GM19468 (cell line): Measurements from ENCODE around the gene EVC2.
"Not testable (repeated sequence)": the region's sequence is repeated elsewhere in the genome, so short reads cannot be mapped to it uniquely, and the experiment has no call there.

Experiments used
- ATAC-seq: cut with Tn5 transposase; IDR thresholded peaks from one replicate; pipeline ENCODE4 v1.9.1; 2021; ENCODE audit warnings: mild to moderate bottlenecking, moderate library complexity, moderate number of reproducible peaks; ENCODE audit not compliant: unreplicated experiment; ENCODE audit errors: extremely low read depth

Gene EVC2

DNA sequence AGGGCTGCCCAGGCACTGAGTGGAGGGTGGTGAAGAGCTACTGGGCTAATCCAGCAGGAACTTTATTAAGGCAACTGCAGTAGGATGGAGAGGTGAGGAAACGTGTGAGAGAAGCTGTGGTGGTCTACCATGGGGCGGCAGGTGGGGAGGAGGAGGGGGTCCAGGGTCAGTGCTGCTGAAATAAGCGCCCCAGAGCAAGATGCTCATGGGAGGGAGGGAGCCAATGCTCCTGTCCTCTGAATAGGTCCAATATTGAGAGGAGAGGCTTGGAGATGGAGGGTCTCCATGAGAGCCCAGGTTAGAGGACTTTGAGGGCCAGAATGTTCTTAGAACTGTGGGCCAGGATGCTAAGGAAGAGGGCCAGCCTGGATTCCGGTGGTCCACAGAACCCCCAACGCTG, 37.9 kb upstream of the EVC2 start:
- no peak for ATAC-seq

DNA sequence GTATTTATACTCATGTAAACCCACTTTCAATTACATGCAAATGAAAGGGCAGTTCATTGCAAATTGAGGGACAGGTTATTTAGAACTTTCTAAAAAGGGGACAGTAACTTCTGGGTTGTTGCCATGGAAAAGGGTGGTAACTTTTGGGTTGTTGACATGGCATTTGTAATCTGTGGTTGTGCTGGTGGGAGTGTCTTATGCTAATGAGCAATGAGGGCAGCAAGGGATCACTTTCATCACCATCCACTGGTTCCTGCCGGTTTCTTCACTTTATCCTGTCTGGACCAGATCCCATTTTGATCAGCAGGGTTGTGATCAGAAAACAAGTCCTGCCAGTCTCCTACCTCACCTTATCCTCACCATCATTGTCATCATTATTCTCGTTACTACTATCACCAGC, 34.6 kb upstream of the EVC2 start:
- ATAC-seq = no peak

DNA sequence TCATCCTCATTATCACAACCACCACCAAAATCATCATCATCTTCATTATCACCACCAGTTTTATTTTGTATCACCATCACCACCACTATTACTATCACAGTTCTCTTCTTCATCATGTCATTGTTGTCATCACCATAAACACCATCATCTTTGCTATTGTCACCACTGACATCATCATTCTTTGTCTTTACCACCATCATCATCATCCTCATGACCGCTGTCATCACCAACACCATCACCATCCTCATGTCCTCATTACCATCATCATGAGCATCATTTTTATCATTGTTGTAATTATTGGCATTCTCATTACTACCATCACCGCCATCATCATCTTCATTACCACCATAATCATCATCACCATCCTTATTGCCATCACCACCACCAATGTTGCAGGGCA, 34.0 kb upstream of the EVC2 start:
- ATAC-seq = no peak

GRCh38 chr4:5738061-5738460, 29.7 kb upstream of the EVC2 start:
- no peak for ATAC-seq

DNA sequence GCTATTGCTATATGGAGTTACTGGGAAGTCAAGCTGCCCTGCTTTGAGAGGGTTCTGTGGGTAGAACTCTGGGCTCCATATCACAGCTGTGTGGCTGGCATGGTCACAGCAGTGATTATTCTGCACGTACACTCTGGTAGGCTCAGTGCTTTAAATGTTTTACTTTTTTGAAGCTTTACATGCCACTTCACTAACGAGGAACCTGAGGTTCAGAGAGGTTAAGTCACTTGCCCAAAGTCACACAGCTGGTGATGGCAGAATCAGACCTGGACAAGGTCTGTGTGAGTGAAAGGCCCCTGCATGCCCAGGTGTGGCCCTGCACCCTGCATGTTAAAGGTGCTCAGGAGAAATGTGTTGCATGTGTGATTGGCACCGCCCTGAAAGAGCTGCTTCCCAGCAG, 27.1 kb upstream of the EVC2 start:
- no peak for ATAC-seq

DNA sequence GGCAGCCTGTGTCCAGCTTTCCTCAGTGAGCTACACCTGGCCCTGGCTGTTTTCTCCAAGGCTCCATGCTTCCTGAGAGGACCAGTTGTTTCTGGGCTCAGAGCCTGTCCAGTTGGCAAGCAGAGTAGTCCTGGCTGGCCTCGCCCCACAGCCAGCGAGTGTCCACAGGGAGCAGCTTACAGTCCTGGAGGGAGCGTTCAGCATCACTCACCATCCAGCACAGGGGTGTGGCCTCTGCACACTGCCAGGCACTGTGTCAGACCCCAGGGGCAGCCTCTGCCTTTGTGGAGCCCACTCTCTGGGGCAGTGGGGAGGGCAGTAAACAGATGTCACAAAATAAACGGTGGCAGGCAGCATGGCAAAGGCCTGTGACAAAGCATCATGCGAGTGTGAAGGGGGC, 26.5 kb upstream of the EVC2 start:
- ATAC-seq = no peak

GRCh38 chr4:5732158-5732557, 23.8 kb upstream of the EVC2 start:
- ATAC-seq = no peak

DNA sequence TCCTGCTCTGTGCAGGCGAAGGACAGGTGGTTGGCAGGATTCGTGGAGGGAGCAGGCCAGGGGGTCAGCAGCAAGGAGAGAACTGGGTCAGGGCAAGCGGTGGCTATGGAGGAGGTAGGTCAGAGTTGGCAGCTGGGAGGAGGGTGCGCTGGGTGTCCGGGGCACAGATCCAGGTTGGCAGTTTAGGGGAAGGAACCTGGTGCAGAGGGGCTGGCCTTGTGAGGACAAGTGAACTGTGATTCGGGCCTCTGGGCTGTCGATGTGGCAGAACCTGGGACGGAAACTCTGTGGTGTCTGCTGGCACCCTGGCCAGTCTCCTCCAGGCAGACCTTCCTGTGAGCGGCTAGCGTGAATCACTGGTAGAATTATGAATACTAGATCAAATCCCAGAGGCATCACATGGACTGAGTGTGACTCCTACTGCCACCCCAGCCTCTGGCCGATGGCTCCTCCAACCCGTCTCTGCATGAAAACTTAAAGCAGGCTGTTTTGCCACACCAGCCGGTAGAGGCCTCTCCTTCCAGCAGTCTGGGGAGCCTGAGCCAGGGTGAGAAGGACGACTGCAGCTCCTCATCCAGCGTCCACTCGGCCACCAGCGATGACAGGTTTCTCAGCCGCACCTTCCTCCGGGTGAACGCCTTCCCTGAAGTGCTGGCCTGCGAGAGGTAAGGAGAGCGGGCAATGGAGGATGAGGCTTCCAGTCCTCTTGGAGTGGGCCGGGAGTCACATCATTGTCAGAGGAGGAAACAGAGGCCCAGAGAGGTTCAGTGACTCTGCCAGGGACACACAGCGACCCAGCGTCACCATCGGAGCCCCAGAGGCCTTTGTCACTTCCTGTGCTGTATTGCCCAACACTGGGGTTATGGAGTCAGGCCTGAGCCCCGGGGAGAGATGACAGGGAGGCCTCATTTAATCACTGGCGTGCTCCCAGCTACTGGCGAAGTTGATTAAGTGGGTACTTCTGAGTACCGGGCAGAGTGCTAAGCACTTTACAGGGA, 22.9 kb upstream of the EVC2 start:
- no peak for ATAC-seq

DNA sequence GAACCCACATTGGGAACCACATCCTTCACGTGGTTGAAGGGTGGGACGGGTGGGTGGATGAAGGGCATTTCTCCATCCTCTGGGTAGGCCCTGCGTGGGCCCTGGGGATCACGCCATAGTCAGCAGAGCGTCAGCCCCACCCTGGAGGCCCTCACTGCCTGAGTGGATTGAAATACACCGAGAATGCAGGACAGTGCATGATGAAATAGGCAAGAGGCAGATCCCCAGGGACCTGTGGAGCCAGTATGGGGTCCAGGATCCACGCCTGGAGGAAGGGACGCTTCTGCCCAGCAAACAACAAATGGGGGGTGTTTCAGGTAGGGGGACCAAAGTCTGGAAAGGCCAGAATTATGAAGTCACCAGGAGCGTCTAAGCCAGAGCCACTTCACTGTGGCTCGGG, 22.1 kb upstream of the EVC2 start:
- ATAC-seq = no peak

DNA sequence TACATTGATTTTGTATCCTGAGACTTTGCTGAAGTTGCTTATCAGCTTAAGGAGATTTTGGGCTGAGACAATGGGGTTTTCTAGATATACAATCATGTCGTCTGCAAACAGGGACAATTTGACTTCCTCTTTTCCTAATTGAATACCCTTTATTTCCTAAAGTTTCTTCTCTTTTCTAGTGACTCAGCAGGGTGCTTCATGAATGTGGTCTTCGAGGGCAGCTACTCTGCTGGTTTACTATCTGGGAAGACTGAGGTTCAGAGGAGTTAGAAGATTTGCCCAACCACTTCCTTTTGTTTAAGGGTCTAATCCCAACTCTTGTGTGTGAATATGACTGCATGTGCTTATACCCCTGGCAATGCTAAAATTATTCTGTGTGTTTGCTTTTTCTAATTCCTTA, 20.1 kb upstream of the EVC2 start:
- not testable (repeated sequence) for ATAC-seq

DNA sequence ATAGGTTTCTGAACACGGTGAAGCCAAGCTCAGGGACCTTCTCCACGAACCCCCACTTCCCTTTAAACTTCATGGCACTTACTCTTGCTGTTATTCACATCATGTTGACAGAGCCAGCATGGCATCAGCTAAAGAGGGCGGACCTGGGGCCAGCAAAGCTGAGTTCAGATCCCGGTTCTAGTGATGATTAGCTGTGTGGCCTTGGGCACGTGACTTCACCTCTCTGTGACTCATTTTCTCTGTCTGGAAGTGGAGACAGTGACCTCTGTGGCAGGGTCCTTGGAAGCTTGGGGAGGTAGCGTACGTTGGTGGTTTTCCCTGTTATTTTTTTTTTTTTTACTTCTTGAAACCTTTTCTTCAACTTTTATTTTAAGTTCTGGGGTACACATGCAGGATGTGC, 16.0 kb upstream of the EVC2 start:
- ATAC-seq = no peak

DNA sequence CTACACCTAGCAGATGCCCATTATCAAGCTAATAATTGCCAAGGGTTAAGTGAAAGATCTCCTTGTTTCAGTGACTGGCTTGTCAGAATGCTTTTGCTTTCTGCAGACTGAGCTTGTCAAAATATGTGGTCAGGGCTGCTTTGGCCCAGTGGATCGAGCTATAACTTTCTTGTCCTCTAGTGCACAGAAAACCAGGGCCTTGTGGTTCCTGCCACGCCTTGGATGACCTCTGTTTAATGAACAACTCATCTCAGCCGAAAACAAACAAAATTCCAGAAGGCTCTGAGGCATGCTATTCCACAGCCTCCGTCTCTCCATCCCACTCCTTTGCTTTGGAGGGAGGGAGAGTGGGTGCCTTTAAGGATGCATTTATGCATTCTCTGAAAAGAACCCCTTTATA, 14.0 kb upstream of the EVC2 start:
- no peak for ATAC-seq

- no peak for ATAC-seq
These were observed 13.6 kb upstream of the EVC2 start for GRCh38 chr4:5721923-5722322.

- no peak for ATAC-seq
These were observed 12.6 kb upstream of the EVC2 start for GRCh38 chr4:5720980-5721379.

DNA sequence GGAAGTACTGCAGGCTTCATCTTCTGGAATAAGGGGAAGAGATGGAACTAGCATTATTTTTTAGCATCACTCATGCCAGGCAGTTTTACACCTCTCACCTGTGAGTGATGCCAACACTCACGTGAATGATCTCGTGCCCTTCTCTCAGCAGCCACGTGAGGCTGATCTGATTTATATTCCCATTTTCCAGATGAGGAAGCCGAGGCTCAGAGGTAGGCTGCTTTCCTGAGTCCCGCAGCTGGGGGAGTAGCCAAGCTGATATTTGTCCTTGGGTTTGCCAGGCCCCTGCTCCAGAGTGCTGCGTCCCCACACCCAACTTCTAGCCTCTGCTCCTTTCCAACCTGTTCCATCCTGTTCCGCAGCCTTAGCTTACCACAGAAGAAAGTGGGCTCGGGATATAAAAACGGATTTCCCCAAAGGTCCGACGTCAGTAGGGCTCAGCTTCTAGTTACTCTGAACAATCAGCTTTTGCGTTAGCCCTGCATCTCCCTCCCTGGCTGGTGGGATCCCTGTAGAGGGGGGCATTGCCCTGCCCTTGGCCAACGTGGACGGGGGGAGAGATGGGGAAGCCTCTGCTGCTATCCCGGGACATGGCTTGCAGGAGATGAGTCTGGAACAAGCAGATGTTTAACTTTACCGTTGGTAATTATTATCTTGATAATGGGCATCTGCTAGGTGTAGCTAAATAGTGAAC, 11.9 kb upstream of the EVC2 start:
- ATAC-seq = no peak

DNA sequence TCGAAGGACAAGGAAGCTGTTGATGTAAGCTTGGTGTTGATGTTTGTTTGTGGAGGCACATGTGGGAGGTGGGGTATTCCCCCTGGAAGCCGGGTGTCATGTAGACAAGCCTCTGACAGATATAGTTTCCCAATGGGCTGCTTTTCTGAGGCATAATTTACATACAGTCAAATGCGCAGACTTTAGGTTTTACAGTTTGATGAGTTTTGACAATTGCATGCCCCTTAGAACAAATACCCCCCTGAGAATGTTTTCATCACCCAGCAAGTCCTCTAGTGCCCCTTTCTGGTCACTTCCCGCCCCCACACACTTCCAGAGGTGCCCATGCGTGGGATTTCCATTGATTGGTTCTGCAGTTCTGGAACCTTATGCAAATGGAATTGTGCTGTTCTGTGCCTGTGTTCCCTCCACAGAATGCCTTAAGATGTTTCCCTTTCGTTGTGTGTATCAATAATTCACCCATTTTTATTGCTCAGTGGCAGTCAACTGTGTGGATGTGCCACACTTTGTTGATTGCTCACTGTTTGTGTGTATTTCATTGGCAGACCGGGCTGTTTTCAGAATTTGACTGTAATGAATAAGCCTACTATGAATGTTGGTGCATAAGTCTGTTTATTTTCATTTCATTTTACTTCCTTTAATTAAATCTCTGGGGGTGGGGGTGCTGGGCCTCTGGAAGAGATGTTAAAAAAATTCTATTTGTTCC, 11.1 kb upstream of the EVC2 start:
- ATAC-seq = no peak

DNA sequence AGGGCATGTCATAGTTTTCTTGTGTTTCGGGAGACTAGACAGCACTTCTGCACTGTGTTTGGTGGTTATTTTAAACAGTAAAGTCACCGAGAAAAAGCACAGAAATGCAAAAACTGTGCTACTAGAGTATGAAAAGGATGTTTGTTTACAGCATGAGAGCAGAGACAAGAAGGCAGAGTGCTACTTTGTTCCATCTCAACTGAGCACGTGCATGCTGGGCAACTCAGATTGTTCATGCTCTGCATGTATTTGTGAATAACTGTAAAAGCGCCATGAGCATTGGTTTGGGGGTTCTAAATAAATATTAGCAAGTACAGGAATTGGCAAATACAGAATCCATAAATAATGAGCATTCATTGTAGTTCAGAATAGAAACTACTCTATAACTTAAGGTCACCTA, 10.1 kb upstream of the EVC2 start:
- no peak for ATAC-seq

- ATAC-seq = no peak
These were observed 9.2 kb upstream of the EVC2 start for GRCh38 chr4:5717449-5718158.

DNA sequence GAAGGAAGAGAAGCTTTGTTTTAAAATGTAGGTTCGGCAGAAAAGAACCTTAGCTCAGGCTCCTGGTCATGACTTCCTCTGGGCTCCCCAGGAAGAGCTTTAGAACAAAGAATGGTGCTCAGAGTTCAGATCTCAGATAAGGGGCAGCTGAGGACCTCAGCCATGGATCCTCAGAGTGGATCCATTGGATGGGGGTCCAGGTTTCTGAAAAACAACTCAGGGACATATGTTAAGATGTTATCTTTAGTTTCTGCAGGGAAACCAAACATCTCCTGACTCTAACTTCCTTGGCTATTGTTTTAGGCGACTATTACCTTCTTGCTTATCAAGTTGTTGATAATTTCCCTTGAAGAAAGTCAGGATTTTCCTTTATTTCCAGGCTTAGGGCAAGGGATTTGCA, 8.0 kb upstream of the EVC2 start:
- ATAC-seq = no peak

DNA sequence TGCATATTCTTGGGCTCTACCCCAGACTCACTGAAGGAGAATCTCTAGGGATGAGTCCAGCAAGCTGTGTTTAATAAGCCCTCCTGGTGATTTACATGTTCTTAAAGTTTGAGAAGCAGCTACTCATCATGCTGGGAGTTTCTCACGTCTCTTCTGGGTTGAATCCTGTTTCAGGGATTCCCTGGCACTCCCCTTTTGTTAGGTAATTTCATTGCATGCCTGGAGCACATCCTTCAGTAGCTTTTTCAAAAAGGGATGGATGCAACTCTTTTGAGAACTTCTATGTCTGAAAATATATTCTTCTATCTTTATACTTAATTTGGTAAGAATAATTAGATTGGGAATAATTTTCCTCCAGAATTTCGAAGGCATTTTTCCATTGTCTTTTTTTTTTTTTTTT, 7.0 kb upstream of the EVC2 start:
- no peak for ATAC-seq
